PC-9 (cell line): ENCODE measurements around the gene PEX13.

ENCODE experiments used
- CTCF ChIP-seq: fragments of 200-600 bp; sonication (generic); conservative IDR thresholded peaks from 2 replicates; pipeline ENCODE4 v1.6.1; 2017; ENCODE audit warnings: mixed run types, antibody characterized with exemption, mild to moderate bottlenecking, moderate library complexity
- EZH2 ChIP-seq: fragments of 200-600 bp; sonication (generic); IDR thresholded peaks from 2 replicates; pipeline ENCODE4 v1.8.0; 2017; ENCODE audit warnings: antibody characterized with exemption, low read depth

- no peak for TF ChIP-seq EZH2
- TF ChIP-seq CTCF: no peak
Measured at GRCh38 chr2:61011678-61012077, 5.8 kb upstream of the PEX13 start.
